SW 1271 (cell line): ENCODE data around the gene IL6.
"Not testable (repeated sequence)": the region's sequence is repeated elsewhere in the genome, so short reads cannot be mapped to it uniquely, and the experiment has no call there.

Source experiments
- DNase-seq, 2 experiments: peaks; one replicate each; lab custom pipeline; 2025; lab: John Stamatoyannopoulos, UW

Gene IL6

GRCh38 chr7:22726907-22727713 lies at the start of gene IL6:
Gene IL6, plus strand, starts transcription at chr7:22727200. Its CDS starts 63 bp downstream, at chr7:22727263.
- no peak for DNase-seq

GRCh38 chr7:22677263-22677662 lies 49.7 kb upstream of the IL6 start:
- DNase-seq: not testable (repeated sequence)

DNA sequence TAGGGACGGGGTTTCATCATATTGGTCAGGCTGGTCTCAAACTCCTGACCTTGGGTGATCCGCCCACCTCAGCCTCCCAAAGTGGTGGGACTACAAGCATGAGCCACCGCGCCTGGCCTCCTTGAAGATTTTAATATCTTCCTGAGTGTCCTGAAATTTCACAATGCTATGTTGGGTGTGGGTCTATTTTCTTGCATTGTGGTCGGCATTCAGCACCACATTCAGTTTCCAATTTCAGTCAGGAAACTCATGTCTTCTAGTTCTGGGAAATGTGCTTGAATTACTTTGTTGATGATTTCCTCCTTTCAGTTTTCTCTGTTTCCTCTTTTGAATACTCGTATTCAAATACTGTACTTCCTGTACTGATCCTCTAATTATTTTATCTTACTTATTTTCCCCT lies 49.3 kb upstream of the IL6 start:
- DNase-seq: no peak

- no peak for DNase-seq
Observed at GRCh38 chr7:22680482-22680911, 46.5 kb upstream of the IL6 start.

DNA sequence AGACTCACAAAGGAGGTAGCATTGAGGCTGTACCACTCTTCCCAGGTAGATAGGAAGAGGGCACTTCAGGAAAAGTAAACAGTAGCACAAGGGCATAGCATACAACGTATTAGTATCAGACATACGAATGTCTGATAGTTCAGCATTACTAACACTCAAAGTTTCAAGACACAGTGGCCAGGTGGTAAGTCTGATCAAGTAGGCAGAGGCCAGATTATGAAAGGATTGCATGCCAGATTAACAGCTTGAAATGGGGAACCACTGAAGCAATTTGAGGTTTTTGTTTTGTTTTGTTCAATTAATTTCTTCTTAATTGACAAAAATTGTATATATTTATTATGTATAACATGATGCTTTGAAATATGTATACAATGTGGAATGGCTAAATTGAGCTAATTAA lies 45.7 kb upstream of the IL6 start:
- DNase-seq: no peak

DNA sequence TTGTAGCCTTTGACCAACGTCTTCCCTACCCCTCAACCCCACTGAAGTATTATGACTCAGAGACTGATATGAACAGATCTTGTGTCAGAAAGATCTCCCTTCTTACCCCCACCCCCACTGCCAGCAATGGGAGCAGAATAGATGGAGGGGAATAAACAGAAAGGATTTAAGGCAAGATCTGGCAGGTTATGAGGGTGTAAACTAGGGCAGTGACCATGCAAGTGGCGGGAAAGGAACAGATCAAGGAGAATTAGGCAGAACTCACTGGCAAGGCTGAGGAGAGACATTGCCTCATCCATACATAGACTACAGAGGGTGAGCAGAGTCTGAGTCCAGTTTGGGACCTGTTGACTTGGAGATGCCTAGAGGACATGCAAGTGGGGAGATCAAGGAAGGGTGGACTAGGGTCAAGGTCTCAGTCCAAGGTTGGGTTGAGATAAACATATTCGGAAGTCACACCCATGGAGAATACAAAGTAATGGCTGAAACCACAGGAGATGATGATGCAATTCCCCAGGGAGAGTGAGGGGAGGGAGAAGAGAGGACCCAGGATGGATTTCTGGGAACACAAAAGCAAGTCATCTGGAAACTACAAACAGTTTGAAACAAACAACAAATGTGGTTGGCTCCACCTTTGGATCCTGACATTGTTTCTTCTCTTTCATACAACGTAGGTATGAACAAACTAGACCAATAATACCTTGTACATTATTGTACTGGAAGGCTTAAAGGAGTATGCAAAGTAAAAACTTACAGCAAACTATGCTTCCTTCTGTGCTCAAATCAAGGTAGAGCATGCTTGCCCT lies 44.9 kb upstream of the IL6 start:
- no peak for DNase-seq

- DNase-seq: no peak
Observed at GRCh38 chr7:22683379-22683778, 43.6 kb upstream of the IL6 start.

GRCh38 chr7:22686620-22687019 lies 40.4 kb upstream of the IL6 start:
- no peak for DNase-seq

DNA sequence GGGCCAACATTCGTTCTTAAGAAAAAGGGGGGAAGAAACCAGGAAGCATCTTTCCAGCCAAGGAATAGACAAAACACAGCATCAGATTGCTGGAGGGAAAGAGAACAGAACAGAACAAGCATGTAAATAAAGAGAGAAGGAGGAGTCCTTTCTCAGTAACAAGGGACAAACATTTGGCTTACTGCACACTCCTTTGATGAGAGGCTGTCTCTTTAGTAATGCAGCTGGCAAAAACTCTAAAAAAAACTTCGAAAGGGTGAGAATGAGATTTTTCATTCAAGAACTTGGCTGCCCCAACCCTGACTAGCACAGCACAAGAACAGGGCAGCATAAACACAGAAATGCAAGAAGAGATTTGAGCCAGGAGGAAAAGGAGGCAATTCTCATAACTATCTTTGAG lies 38.9 kb upstream of the IL6 start:
- DNase-seq: no peak

DNA sequence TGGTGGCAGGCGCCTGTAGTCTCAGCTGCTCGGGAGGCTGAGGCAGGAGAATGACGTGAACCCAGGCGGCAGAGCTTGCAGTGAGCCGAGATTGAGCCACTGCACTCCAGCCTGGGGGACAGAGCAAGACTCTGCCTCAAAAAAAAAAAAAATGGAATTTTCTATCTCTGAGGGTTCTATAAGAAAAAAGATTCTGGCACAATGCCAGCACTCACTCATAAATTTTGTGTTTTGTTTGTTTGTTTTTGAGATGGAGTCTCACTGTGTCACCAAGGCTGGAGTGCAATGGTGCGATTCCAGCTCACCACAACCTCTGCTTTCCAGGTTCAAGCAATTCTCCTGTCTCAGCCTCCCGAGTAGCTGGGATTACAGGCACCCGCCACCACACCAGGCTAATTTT lies 38.1 kb upstream of the IL6 start:
- DNase-seq: not testable (repeated sequence)

GRCh38 chr7:22694597-22695207 lies 32.3 kb upstream of the IL6 start:
- no peak for DNase-seq

DNA sequence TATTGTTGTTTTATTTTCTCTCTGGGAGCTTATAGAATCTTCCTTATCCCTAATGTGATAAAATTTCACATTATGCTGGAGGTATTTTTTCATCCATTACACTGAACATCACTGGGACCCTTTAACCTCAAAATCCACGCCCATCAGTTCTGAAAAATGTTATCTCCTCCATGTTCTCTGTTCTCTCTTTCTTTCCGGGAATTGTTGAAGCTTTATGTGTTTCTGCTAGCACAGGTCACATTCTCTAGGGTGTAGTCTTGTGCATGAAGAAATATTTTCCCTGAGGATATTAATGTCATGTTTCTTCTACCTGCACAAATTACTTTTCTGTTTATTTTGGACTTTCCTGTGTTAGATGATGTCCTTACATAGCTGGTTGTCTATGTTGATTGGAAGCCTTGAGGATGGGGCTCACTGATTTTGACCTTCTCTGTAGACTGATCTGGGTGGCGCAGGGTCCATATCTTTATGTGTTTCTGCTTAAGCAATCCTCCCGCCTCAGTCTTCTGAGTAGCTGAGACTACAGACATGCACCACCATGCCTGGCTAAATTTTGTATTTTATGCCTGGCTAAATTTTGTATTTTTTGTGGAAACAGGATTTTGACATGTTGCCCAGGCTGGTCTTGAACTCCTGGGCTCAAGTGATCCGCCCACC lies 31.4 kb upstream of the IL6 start:
- no peak for DNase-seq

- DNase-seq: no peak
Observed at GRCh38 chr7:22696541-22697228, 30.3 kb upstream of the IL6 start.

GRCh38 chr7:22697322-22697859 lies 29.6 kb upstream of the IL6 start:
- DNase-seq: no peak

DNA sequence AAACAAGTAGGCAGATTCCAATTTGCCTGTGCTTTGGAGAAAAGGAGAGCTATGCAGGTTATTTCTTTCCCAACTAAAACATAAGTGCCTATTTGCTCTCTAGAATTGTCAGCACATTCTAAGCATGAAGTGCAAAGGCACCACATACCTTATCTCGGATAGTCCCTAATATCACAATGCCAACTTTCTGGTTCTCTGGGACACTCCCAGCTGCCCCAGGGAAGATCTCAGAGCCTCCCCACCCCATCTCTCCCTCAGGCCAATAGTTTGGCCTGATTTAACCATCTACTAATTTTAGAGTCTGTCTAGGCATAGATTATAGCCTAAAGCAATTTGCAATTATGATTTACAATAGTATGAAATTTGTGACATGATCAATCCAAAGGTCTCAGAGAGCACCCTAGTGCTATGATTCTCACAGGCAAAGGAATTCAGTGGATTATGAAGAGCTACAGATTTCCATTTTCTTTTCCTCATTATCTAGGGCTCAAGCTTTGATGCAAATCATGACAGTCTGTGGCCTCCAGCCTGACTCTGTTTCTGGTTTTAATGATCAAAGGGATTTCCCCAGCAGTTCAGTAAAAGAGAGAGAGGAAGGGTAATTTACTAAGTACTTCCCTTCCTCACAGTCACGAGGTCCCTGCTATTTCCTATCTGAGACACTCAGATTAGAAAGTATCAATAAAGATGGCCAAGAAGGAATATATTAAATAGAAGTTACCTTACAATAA lies 29.0 kb upstream of the IL6 start:
- no peak for DNase-seq

DNA sequence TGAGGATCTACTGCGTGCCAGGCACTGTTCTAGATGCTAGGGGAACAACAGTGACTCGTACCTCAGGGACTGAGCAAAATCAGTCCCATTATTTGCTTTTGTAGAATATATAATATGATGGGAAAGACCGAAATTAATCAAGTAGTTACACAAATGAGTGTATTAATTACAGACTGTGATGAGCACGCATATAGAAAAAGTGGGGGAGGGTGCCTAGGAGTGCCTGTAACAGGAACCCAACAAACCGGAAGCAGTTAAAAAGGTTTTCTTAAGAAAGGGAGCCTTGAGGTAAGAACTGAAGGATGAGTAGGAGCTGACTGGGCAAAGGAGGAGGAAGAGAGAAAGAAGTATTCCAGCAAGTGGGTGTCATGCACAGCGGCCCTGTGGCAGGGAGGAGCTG lies 28.2 kb upstream of the IL6 start:
- no peak for DNase-seq

- DNase-seq: no peak
Observed at GRCh38 chr7:22700559-22701002, 26.4 kb upstream of the IL6 start.

DNA sequence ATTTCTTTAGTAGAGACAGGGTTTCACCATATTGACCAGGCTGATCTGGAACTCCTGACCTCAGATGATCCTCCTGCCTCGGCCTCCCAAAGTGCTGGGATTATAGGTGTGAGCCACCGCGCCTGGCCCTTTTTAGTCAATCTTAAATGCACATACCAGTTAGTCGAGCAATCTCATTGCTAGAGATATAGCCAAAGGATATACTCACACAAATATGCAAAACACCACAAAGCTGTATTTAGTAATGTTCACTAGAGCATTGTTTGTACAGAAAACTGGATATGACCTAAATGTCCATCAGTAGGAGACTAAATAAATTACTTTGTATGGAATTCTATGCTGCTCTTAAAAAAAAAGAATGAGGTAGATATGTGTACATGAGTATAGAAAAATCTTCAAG lies 24.5 kb upstream of the IL6 start:
- no peak for DNase-seq

- DNase-seq: not testable (repeated sequence)
Observed at GRCh38 chr7:22703107-22703855, 23.7 kb upstream of the IL6 start.
